PC-9 (cell line): Measurements from ENCODE around the gene MTG2.

Experiments
- EZH2 ChIP-seq: fragments of 200-600 bp; sonication (generic); IDR thresholded peaks from 2 replicates; pipeline ENCODE4 v1.8.0; 2017; ENCODE audit warnings: antibody characterized with exemption, low read depth
- TF ChIP-seq, protein P1 (sequence below): fragments of 200-600 bp; sonication (generic); conservative IDR thresholded peaks from 2 replicates; pipeline ENCODE4 v1.6.1; 2017; ENCODE audit warnings: mixed run types, antibody characterized with exemption, mild to moderate bottlenecking, moderate library complexity

DNA sequence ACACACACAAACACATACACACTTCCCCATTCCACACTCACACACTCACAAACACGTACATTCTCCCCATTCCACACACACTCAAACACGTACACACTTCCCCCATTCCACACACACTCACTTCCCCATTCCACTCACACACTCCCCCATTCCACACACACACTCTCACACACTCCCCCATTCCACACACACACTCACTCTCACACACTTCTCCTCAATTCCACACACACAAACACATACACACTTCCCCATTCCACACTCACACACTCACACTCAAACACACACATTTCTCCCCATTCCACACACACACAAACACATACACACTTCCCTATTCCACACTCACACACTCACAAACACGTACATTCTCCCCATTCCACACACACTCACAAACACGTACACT is 46.8 kb downstream of the MTG2 start:
- TF ChIP-seq, protein P1, sequence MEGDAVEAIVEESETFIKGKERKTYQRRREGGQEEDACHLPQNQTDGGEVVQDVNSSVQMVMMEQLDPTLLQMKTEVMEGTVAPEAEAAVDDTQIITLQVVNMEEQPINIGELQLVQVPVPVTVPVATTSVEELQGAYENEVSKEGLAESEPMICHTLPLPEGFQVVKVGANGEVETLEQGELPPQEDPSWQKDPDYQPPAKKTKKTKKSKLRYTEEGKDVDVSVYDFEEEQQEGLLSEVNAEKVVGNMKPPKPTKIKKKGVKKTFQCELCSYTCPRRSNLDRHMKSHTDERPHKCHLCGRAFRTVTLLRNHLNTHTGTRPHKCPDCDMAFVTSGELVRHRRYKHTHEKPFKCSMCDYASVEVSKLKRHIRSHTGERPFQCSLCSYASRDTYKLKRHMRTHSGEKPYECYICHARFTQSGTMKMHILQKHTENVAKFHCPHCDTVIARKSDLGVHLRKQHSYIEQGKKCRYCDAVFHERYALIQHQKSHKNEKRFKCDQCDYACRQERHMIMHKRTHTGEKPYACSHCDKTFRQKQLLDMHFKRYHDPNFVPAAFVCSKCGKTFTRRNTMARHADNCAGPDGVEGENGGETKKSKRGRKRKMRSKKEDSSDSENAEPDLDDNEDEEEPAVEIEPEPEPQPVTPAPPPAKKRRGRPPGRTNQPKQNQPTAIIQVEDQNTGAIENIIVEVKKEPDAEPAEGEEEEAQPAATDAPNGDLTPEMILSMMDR: no peak
- TF ChIP-seq EZH2: no peak
